Transverse colon (tissue), 4 donors: ENCODE results near the gene TLE6.

ENCODE experiments used
- POLR2AphosphoS5 ChIP-seq, 3 donors: sonication (generic); formaldehyde crosslinking; IDR thresholded peaks; one replicate each; pipeline ENCODE4 v1.6.1; 2016; ENCODE audit warnings: antibody characterized with exemption in 3 of 3
- TF ChIP-seq, protein P1 (sequence below), 5 experiments: fragments of 200-600 bp in 3 of 5; fragments of 450-650 bp in 2 of 5; sonication (generic) in 3 of 5; IDR thresholded peaks; 1 replicate in 2 of 5; 2 replicates in 3 of 5; pipeline ENCODE4 v1.5.1; 2016 to 2017; ENCODE audit warnings: antibody characterized with exemption in 5 of 5, inconsistent platforms in 3 of 5, mild to moderate bottlenecking in 2 of 5, moderate library complexity in 1 of 5

DNA sequence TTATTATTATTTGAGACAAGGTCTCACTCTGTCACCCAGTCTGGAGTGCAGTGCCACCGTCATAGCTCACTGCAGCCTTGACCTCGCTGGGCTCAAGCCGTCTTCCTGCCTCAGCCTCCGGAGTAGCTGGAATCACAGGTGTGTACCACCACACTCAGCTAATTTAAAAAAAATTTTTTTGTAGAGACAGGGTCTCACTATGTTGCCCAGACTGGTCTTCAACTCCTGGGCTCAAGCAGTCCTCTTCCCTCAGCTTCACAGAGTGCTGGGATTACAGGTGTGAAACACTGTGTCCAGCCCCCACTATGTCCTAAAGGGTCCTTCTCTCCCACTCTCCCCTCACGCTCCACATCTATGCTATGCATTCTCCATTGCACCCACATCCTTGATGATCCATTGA, 60.9 kb downstream of the TLE6 start:
- TF ChIP-seq, protein P1, sequence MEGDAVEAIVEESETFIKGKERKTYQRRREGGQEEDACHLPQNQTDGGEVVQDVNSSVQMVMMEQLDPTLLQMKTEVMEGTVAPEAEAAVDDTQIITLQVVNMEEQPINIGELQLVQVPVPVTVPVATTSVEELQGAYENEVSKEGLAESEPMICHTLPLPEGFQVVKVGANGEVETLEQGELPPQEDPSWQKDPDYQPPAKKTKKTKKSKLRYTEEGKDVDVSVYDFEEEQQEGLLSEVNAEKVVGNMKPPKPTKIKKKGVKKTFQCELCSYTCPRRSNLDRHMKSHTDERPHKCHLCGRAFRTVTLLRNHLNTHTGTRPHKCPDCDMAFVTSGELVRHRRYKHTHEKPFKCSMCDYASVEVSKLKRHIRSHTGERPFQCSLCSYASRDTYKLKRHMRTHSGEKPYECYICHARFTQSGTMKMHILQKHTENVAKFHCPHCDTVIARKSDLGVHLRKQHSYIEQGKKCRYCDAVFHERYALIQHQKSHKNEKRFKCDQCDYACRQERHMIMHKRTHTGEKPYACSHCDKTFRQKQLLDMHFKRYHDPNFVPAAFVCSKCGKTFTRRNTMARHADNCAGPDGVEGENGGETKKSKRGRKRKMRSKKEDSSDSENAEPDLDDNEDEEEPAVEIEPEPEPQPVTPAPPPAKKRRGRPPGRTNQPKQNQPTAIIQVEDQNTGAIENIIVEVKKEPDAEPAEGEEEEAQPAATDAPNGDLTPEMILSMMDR (IDR thresholded peaks at IDR 0.05): no peak
- no peak for TF ChIP-seq POLR2AphosphoS5 (IDR thresholded peaks at IDR 0.05)
